Measurements from ENCODE around the gene EME1.
"Not testable (repeated sequence)": the region's sequence is repeated elsewhere in the genome, so short reads cannot be mapped to it uniquely, and the experiment has no call there.

The EME1 gene

DNA sequence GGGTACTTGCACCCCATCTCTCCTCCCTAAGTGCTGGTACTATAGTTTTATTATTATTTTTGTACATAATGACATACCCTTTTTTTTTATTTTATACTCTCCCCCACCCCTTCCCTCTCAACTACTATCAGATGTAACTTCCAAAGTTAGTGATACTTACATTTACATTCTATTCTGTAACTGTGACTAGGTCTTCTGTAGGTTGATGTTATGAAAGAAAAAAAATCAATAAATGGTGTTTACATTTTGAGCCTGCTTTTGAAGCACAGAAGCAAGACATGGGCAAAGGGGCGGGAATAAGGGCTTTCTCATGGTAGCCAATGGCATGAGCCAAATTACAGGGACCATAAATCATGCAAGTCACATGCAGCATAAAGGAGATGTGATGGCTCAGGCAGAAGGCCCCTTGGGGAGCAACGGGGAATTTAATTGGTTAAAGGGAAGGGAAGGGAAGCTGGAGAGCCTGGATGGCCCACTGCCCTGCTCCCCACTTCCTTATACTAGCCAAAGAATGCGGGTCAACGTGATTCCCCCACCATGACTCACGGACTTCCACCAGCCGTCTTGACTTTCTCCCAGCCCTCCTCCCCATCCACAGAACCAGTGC is 50.6 kb downstream of the EME1 start:
- DNase-seq (ENCODE audit: insufficient read length, low spot score), result peak; percentile 97

GRCh38 chr17:50424246-50424995 is 51.4 kb downstream of the EME1 start:
- no peak for DNase-seq (ENCODE audit: insufficient read length, low spot score)

More for the DNA sequence above, 50.6 kb downstream of the EME1 start:
- FAIRE-seq, result peak; percentile 69

DNA sequence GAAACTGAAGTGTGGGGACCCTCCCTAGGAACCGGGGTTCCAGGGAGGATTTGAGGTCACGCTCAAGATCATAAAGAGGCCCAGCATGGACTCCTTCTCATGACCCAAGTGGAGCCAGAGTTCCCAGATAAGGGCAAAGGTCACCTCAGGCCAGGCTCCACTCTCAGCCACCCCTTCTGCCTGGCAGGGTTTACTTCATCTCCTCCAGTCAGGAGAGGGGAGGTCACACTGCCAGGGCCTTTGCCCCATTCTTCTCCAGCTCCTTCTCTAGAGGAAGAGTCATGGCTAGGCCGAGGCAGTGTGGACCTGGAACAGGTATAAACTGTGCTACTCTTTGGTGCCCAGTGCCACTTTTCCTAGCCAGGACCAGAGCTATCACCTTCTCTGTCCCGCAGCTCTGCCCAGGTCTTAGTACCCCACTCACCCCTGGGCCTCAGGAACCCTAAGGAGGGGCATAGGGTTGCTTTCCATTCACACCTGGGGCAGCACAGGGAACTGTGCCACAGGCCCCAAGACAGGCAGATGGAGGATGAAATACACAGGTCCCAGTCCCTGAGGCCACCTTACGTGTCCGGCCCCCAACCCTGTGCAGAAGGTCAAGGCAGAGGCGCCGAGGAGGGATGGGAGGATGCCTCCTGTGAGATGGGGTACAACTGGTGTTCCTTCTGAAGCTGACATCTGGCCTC is 52.1 kb downstream of the EME1 start:
- FAIRE-seq (peak; percentile 33), DNase-seq (ENCODE audit: insufficient read length, low spot score) (no peak)

More at GRCh38 chr17:50424246-50424995, 51.4 kb downstream of the EME1 start:
- no peak for FAIRE-seq

DNA sequence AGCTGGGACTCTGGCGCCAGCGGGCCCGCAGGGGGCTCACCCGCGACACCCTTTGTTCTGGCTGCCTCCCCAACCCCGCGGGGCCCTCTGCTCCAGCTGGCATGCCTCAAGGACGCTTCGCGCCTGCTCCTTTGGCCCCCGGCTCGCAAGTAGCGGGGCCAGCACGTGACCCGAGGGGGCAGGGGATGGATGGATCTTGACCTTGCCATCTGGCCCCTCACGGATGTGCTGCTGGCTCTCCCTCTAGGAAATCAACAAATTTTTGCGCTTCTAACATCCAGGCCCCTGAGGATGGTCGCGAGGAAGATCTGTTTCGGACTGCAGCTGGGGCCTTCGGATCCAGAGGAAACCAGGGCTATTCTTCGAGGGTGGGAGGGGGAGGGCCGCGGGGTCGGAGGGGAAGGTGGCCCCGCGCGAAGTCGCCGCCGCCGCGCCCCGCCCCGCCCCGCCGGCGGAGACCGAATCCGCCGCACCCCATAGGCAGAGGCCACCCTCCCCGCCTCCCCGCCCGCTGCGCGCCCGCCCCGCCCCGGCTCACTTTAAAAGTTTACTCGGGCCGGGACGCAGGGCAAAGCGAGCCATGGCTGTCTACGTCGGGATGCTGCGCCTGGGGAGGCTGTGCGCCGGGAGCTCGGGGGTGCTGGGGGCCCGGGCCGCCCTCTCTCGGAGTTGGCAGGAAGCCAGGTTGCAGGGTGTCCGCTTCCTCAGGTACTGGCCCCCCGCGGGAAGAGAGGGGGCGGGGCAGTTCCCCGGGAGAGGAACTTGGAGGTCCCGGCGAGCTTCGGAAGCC is 52.8 kb downstream of the EME1 start, which contains the start of gene ACSF2:
Gene ACSF2 (plus strand): TSS at position 537 of the 790 bp plus-strand sequence. CDS start 44 bp downstream, at position 581.
- peak; percentile 64 for FAIRE-seq
- peak; percentile 88 for DNase-seq (ENCODE audit: insufficient read length, low spot score)

GRCh38 chr17:50426472-50426782 is 53.4 kb downstream of the EME1 start:
- DNase-seq (ENCODE audit: insufficient read length, low spot score), result no peak
- no peak for FAIRE-seq

DNA sequence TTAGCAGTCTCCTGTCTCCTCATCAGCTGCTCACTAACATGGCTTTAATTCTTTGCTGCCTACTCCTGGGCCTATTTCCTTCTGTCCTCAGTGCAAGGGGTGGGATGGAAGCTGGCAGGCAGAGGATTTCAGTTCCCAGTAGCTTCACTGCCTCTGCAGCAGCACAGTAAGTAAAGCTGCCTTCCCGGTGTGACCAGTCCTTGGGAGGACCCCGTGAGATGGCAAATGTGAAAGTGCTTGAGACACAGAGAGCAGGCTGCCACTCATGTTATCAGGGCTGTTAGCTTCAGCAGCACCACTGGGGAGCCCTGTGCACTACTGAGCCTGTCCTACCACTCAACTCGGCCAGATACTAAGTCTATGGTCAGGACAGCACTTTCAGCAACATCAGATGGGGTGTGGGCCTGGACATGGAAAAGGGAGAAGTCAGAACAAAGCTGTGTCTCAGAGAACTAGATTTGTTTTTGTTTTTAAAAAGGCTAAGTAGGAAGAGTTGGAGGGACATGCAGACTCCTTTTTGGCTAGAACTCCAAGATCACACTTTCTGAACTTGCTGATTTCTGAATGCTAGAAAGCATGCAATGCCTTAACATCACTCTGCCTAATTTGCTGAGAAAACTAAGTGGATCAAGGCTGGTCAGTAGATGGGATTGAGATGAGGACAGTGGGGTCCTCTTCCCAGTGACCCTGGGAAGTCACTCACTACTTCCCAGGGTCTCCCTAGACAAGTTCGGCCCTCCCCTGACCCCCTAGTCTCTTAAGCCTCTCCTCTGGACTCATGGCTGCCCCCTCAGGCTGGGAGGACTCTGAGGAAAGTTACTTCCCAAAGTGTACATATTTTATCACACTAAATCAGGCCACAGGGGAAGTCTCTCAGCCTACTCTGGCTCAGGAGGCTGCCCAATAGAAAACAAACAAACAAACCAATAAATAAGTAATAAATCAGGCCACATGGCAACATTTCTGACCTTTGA is 54.1 kb downstream of the EME1 start:
- DNase-seq (ENCODE audit: insufficient read length, low spot score) (peak; percentile 65), FAIRE-seq (peak; percentile 83)

- not testable (repeated sequence) for FAIRE-seq; DNase-seq (ENCODE audit: insufficient read length, low spot score)
These were observed 55.1 kb downstream of the EME1 start for GRCh38 chr17:50428126-50428525.

- DNase-seq (ENCODE audit: insufficient read length, low spot score) (no peak), FAIRE-seq (no peak)
These were observed 55.9 kb downstream of the EME1 start for GRCh38 chr17:50428831-50429424.

DNA sequence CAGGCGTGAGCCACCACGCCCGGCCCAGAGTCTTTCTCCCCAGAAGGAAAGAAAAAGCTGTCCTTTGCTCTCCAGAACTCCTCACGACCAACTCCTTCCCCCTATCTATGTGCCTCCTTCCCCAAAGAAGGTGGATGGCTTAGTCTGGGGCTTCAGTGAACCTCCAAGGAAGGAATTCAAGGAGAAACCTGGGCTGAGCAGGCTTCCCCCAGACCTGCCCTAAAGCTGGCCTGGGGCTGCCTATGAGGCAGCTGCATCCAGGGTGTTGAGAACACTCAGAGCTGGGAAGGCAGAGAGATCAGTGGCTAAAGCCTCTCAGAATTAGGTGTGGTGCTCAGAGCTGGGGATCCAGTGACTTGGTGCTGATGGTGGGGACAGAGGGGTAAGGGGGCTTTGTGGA is 56.8 kb downstream of the EME1 start:
- DNase-seq (ENCODE audit: insufficient read length, low spot score) (no peak), FAIRE-seq (no peak)
